Stimulated activated CD4-positive, alpha-beta T cell treated with anti-CD3 and anti-CD28 coated beads, Interleukin-12 subunit alpha, Interleukin-12 subunit beta, amount 100 ng/mL, for 4 hours (primary cell): ENCODE data around the gene MT1A.
A peak's percentile ranks its signal among the peaks of the same experiment; 100 is the strongest.
"Not testable (repeated sequence)": the region's sequence is repeated elsewhere in the genome, so short reads cannot be mapped to it uniquely, and the experiment has no call there.

Experiments used
- DNase-seq: peaks from one replicate; pipeline ENCODE4 v3.0.0-alpha.2; 2020

The MT1A gene

DNA sequence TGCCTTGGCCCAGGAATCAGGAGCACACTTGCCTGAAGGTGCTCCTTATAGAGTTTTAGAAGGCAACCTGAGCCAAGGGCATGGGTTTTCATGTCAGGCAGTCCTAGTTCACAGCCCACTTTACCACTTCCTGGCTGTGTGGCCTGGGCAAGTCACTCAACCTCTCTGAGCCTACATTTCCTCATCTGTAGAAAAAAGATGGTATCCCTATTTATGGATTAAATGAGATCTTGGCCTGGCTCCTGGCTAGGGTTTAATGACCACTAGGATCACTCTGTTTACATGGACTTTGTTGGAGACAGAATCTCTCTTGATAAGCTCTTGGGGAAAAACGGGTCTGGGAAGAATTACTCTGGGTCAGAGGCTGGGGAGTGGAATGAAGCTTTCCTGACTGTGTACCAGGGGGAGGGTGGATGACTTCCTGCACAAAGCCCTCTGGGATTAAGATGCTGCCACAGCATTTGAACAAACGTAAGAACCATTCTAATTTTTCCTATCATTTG, 27.8 kb upstream of the MT1A start:
- no peak for DNase-seq

DNA sequence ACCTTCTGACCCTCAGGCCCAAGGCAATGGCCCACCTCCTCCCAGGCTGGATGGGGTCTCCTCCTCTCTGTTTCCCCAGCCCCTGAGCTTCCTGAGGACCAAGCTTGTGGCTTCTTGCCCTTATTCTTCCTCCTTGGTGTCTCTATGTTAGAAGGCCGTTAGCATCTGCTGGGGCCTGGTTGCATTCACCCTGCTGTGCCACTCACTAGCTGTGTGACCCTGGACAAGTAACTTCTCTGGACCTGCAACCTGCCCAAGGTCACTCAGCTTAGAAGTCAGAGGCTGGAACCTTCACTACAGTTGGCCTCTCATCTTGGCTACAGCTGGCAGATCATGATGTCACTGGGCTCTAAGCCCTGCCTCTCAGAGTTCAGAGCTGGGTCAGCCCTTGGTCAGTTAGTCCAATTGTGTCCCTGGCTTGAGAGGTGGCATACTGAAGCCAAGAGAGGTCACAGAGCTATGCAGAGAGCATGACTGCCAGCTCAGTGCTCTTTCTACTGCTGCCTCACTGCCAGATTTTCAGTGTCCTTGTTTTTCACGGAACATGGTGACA, 27.1 kb upstream of the MT1A start:
- DNase-seq, result no peak

DNA sequence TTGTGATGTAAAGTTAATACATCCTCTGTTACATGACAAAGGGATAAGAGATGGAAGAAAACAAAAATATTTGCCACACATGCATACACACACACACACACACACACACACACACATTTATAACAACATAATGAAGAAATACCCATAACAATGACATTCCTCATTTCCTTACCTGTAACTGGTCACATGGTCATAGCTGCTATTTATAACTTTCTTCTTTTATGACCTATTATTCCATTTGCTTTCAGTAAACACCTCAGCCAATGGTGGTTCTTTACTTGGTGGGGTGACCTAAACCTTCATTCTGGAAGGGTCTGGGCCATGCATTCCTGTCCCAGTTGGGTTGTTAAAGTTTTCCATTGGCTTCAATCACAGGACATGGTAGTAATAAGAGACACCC, 24.8 kb upstream of the MT1A start:
- no peak for DNase-seq

DNA sequence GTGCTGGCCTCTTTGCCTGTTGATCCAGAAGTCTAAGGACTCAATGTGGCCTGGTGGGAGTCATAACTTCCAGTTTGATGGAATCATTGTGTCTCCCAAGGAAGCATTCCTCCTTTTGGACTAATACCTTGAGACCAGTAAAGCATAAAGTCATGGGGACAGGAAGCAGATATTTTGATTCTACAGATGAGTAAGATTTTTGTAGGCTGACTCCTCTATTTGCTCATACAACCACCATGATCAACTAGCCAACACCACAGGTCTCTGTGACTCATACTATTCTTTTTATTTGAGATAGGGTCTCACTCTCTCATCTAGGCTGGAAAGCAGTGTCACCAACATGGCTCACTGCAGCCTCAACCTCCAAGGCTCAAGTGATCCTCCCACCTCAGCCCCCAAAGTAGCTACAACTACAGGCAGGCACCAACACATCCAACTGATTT, 23.9 kb upstream of the MT1A start:
- DNase-seq, result no peak

DNA sequence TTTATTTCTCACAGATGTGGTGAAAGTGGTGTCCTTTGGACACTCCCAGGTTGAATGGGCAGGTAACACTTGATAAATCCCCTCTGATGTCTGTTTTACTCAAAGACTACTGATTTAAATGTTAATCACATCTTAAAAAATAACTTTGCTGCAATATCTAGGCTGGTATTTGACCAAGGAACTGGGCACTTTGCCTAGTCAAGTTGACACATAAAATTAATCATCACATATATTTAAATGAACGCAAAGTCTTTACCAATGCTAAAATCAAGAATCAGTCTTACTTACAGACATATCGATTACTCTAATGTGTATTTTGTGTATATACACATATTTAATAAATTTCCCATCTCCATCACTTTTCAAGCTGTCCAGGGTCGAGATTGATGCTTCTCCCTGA, 23.1 kb upstream of the MT1A start:
- no peak for DNase-seq

DNA sequence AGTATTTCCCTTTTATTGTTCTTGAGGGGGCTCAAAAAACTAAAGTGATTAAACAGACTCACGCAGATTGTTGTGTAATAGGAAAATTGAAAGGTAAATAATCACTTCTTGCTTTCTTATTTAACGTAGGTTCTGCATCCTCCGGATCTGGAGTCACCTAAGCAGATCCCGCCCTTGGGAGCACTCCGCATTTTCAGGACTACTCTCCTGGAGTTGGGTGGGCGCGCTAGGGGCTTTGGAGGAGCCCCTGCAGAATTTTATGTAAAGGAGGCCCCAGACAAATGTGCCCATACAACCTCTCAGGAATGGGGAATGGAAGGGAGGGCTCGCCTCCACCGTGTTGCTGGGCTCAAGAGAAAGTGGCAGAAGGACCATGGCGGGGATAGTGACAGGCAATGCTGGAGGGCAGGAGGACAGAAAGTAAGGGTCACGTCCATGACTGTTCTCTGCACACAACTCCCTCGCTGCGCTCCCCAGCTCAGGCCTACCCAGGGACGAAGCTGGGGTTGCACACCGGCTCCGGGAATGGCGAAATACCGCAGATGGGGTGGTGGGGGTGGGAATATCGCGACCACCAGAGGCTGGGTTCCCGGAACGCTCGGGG, 21.8 kb upstream of the MT1A start:
- no peak for DNase-seq

DNA sequence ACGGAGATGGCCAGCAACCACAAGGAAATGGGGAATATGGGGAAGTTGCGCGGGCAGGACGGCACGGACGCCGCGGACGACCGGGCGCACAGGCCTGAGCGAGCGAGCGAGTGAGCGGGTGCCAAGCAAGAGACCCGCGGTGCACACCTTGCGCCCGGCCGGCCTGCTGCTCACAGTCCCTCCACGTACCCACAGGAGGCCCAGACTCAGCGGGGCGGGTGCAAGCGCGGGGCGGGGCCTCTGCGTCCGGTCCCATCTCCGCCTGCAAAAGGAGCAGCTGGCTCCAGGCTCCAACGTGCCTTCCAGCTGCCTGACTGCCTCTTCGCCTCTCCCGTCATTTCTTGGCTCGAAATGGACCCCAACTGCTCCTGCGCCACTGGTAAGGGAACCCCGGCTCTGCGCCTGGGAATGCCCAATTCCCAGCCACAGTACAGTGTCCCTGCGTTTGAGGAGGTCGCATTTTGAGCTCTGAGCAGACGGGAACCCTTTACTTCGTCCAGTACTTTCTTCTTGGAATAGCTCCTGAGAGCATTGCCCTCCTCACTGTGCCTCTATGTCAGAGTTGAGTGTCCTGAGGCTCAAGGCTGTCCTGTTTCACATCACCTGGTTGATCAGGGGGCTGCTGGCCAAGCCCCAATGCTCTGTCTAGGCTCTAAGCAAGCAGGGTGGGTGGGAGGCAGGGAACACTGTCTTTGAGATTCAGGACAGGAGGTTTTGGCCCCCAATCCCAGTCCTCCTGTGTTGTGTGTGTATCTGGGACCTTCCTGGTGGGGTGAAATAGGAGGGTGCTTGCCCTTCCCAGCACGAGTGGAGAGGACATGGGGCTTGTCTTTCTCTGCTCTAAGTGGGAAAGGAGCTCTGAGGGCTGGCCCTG, 21.0 kb upstream of the MT1A start:
- peak; percentile 63 for DNase-seq

DNA sequence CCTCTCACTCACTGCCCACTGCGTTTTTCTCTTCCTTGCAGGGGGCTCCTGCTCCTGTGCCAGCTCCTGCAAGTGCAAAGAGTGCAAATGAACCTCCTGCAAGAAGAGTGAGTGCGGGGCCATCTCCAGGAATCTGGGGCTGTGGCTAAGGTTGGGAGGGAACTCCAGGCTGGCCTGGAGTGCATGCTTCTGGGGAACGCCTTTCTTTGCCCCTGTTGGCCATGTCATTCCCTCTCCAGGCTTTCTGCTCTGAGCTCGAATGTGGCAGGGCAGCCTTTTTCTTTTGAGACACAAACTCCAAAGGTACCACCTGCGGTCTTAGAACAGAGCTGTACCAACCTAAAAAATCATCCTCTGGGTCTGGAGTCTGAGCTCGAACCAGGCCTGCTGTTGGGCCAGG, 20.3 kb upstream of the MT1A start:
- DNase-seq, result no peak

DNA sequence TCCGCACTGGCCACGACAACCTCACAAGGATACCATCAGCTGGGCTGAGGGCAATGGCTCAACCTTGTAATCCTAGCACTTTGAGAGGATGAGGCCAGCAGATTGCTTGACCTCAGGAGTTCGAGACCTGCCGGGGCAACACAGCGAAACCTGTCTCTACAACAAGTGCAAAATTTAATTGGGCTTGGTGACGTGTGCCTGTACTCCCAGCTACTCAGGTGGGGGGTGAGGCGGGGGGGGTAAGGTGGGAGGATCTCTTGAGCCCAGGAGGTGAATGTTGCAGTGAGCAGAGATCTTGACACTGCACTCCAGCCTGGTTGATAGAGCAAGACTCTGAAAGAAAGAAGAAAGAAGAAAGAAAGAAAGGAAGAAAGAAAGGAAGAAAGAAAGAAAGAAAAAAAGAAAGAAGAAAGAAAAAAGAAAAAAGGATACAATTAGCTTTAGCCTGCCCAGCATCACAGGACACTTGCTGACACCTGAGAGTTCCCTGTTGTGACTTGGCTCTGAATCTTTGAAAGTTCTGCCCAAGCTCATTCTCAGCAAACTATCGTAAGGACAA, 18.0 kb upstream of the MT1A start:
- no peak for DNase-seq

DNA sequence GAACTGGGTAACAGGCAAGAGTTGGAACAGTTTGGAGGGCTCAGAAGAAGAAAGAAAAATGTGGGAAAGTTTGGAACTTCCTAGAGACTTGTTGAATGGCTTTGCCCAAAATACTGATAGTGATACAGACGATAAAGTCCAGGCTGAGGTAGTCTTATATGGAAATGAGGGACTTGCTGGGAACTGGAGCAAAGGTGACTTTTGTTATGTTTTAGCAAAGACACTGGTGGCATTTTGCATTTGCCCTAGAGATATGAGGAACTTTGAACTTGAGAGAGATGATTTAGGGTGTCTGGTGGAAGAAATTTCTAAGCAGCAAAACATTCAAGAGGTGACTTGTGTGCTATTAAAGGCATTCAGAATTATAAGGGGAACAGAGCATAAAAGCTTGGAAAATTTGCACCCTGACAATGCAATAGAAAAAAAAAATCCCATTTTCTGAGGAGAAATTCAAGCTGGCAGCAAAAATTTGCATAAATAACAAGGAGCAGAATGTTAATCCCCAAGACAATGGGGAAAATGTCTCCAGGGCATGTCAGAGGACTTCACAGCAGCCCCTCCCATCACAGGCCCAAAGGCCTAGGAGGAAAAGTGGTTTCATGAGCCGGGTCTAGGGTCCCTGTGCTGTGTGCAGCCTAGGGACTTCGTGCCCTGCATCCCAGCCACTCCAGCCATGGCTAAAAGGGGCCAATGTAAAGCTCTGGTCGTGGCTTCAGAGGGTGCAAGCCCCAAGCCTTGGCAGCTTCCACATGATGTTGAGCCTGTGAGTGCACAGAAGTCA, 16.6 kb upstream of the MT1A start:
- DNase-seq, result not testable (repeated sequence)

DNA sequence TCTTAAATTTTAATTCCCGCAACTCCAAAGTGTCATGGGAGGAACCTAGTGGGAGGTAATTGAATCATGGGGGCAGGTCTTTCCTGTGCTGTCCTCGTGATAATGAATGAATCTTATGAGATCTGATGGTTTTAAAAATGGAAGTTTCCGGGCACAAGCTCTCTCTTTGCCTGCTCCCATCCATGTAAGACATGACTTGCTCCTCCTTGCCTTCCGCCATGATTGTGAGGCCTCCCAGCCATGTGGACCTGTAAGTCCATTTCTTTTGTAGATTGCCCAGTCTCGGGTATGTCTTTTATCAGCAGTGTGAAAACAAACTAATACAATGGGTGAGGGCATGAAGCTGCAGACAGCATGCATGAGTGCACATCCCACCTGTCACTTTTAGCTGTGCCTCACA, 15.3 kb upstream of the MT1A start:
- DNase-seq, result not testable (repeated sequence)

DNA sequence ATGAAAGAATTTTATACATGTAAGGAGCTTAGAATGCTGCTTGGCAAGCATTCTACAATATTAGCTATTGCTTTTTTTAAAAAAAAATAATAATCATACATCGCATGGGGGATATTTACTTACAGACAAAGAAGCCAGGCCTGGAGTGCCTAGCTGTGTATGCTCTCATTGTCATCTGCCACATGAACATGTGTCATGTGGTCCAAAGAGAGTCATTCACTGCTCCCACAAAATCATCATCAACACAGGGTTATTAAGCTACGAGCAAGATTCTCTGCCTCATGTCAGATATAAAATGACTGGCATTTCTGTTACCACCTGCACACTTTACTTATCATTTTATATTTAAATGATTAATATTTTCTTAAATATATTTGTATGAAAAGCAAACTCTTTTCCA, 14.8 kb upstream of the MT1A start:
- DNase-seq, result no peak

DNA sequence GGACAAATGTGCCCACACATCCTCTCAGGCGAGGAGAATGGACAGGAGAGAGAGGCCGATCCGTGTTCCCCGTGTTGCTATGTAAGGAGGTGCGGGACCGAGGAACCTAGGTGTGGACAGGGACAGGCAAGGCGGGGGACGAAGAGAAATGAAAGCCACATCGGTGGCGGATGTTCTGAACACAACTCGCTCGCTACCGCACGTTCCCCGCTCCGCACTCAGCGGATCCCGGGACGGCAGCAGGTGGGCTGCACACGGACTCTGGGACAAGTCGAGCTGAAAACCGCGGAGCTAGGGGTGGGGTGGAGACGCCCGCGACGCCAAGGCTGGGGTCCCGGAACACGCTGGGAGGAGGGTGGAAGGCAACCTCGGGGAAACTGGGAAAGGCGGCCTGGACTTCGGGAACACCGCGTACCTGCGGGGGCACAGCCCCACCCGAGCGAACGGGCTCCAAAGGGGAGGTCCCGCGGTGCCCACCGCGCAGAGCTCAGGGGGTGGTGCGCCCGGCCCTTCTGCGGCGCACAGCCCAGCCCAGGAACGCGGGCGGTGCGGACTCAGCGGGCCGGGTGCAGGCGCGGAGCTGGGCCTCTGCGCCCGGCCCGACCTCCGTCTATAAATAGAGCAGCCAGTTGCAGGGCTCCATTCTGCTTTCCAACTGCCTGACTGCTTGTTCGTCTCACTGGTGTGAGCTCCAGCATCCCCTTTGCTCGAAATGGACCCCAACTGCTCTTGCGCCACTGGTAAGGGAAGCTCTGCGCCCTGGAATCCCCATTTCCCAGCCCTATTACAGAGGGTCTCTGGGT, 13.1 kb upstream of the MT1A start, which contains the start of gene MT1E:
Gene MT1E, plus strand, starts transcription at position 642 of the 803 bp plus-strand sequence. Its CDS starts 71 bp downstream, at position 713.
- DNase-seq, result peak; percentile 70

DNA sequence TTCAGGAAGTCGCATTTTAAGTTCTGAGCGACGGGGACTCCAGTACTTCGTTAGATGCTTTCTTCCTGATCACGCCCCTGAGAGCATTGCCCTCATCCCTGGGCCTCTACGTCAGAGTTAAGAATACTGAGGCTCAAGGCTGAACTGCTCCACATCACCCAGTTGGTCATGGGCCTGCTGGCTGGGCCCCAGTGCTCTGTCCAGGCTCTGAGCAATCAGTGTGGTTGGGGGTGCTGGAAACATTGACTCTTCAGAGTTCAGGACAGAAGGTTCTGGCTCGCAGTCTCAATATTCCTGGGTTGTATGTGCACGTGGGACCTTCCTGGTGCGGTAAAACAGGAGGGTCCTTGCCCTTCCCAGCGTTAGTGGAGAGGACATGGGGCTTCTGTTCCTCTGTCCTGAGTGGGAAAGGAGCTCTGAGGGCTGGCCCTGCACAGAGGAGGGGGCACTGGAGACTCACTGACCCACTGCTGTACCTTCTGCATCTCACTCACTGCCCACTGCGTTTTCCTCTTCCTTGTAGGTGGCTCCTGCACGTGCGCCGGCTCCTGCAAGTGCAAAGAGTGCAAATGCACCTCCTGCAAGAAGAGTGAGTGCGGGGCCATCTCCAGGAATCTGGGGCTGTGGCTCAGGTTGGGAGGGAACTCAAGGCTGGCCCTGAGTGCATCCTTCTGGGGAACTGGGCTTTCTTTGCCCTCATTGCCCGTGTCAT, 12.4 kb upstream of the MT1A start:
- no peak for DNase-seq

DNA sequence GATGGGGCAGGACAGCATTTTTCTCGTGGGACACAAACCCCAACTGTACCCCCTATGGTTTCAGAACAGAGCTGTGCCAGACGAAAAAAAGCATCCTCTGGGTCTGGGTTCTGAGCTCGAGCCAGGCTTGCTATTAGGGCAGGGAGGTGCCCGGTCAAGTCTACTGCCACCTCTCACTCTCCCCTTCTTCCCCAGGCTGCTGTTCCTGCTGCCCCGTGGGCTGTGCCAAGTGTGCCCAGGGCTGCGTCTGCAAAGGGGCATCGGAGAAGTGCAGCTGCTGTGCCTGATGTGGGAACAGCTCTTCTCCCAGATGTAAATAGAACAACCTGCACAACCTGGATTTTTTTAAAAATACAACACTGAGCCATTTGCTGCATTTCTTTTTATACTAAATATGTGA, 11.8 kb upstream of the MT1A start:
- DNase-seq, result no peak

DNA sequence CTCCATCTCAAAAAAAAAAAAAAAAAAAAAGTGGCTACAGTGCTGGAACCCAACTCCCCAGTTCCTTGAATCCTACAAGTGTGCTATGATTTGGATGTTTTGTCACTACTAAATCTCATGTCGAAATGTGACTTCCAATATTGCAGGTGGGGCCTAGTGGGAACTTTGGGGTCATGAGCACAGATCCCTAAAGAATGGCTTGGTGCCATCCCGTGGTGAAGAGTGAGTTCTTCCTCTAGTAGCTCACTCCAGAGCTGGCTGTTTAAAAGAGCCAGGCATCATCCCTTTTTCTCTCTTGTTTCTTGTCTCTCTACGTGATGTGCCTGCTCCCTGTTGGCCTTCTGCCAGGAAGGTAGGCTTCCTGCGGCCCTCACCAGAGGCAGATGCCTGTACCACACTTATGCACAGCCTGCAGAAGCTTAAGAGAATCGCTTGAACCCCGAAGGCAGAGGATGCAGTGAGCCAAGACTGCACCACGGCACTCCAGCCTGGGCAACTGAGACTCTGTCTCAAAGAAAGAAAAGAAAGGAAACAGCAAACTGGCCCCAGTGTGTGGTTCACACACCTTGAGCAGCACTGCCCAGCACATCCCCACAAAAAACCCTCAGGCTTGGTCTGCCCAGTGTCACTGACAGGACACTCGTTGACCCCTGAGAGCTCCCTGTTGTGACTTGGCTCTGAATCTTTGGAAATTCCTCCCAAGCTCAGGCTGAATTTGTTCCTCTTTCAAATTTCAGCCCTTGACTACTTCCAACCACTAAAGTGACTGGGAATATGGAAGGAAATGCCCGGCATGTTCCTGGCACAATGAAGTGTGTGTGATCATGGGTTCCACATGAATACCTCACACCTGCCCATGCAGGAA, 9.7 kb upstream of the MT1A start:
- DNase-seq, result no peak

DNA sequence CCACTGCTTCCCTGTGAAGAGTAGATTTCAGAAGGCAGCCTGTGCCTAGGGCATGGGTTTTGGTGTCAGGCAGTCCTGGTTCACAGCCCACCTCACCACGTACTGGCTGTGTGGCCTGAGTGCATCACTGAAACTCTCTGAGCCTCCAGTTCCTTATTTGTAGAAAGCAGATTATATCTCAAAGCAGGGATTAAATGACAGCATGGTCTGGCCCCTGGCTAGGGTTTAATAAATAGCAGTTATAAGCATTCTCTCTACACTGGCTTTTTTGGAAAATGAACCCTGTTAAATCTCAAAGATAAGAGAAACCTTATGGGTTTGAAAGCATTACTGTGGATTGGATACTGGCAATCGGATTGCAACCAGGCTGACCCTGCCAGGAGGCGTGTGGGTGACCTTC, 8.9 kb upstream of the MT1A start:
- no peak for DNase-seq

DNA sequence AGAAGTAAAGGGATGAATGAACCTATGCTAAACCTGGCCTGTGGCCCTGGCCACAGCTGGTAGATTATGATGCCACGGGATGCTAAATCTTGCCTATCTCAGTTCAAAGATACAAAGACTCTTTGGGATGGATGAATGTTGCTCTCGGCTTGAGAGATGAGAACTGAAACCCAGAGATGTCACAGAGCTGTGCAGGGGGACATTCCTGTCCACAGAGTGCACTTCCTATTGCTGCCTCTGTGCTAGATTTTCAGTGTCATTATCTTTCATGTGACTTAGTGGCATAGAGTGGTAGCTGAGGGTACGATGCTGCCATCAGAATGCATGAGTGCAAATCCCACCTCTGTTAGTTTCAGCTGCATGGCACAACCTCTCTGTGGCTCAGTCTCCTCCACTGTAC, 8.3 kb upstream of the MT1A start:
- DNase-seq, result no peak

DNA sequence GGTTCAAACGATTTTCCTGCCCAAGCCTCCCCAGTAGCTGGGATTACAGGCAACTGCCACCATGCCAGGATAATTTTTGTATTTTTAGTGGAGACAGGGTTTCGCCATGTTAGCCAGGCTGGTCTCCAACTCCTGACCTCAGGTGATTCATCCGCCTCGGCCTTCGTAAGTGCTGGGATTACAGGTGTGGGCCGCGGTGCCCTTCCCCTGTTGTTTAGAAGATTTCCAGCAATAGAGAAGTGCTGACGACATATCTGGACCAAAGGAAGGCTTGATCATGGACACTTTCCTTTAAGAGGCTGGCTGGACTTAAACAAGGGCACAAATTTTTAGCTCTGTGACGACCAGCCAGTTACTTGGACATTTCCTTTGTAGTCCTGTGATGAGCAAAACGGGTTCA, 7.3 kb upstream of the MT1A start:
- no peak for DNase-seq

DNA sequence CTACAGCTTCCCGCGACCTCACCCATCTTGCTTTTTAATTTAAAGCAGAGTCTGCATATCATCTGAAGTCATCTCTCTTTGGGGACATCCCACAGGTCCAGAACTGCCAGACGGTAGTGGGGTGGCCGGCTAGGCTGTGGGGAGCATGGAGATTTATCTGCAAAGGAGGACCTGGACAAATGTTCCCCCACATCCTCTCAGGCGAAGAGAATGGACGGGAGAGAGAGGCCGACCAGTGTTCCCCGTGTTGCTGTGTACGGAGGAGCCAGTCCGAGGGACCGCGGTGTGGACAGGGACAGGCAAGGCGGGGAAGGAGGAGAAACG, 6.7 kb upstream of the MT1A start:
- DNase-seq, result no peak
